Thoracic aorta (tissue), 2 donors: Measurements from ENCODE around the gene SLC26A1. TPM values are rescaled to one million over a fixed set of nuclear protein-coding genes. Genes with fewer than 3 reads are reported as not detected.

Experiments
- ATAC-seq: fragments of 150-250 bp; one replicate; pipeline ENCODE4 v1.8.0; 2017; ENCODE audit warnings: low read depth; ENCODE audit not compliant: insufficient number of reproducible peaks, low FRiP score
- DNase-seq: peaks from one replicate; pipeline ENCODE4 v3.0.0-alpha.2; 2020; ENCODE audit warnings: low spot score
- H3K27ac ChIP-seq, 2 donors: fragments of 200-600 bp; sonication (generic); 1 replicate in 1 of 2; 2 replicates in 1 of 2; pipeline ENCODE4 v1.5.1; 2016; ENCODE audit warnings: mild to moderate bottlenecking in 2 of 2, moderate library complexity in 2 of 2
- H3K27me3 ChIP-seq: fragments of 200-600 bp; sonication (generic); replicated peaks from 2 replicates; pipeline ENCODE4 v1.6.0; 2016; ENCODE audit warnings: mild to moderate bottlenecking; ENCODE audit not compliant: insufficient read depth
- H3K36me3 ChIP-seq: fragments of 200-600 bp; sonication (generic); one replicate; pipeline ENCODE4 v1.5.1; 2016
- H3K4me1 ChIP-seq, 2 donors: fragments of 200-600 bp; sonication (generic); 1 replicate in 1 of 2; 2 replicates in 1 of 2; pipeline versions ENCODE4 v1.5.1 to v1.6.0; 2016; ENCODE audit warnings: low read depth in 2 of 2, mild to moderate bottlenecking in 1 of 2; ENCODE audit not compliant: control insufficient read depth in 1 of 2
- H3K4me3 ChIP-seq: fragments of 200-600 bp; sonication (generic); 2 replicates; pipeline ENCODE4 v1.5.1; 2016; ENCODE audit warnings: mild to moderate bottlenecking
- H3K9me3 ChIP-seq: fragments of 200-600 bp; sonication (generic); 2 replicates; pipeline ENCODE4 v1.5.1; 2016
- CTCF ChIP-seq: fragments of 200-600 bp; sonication (generic); IDR thresholded peaks from one replicate; pipeline ENCODE4 v1.5.1; 2019; ENCODE audit warnings: antibody characterized with exemption
- total RNA-seq, 2 donors: library from RNA; depleted of rRNA; stranded (reverse); fragments of >200 nt; gene quantifications; one replicate each; pipeline versions ENCODE4 v1.1.0 to v1.2.3, GENCODE V29; 2016

SLC26A1 gene
- total RNA-seq, 2 donors from 2014 or later, result not detected

GRCh38 chr4:961351-962230, 31.6 kb downstream of the SLC26A1 start:
- TF ChIP-seq CTCF, result no peak
- peaks cover 21% of the 10 kb centered on the region for H3K36me3 ChIP-seq
- H3K4me3 ChIP-seq, result no peak overlapping the region
- no peak overlapping the region for H3K27ac ChIP-seq
- no peaks in the 10 kb centered on the region for H3K4me1 ChIP-seq
- no peaks in the 10 kb centered on the region for H3K27me3 ChIP-seq
- no peaks in the 10 kb centered on the region for H3K9me3 ChIP-seq
- no peak for ATAC-seq
- DNase-seq, result no peak

GRCh38 chr4:960636-961350, 32.4 kb downstream of the SLC26A1 start:
- H3K4me3 ChIP-seq, result no peak overlapping the region
- no peak for TF ChIP-seq CTCF
- H3K27ac ChIP-seq, result no peak overlapping the region
- ATAC-seq (no peak), DNase-seq (no peak)
- no peaks in the 10 kb centered on the region for H3K4me1 ChIP-seq
- peaks cover 17% of the 10 kb centered on the region for H3K36me3 ChIP-seq
- H3K27me3 ChIP-seq, result no peaks in the 10 kb centered on the region
- H3K9me3 ChIP-seq, result no peaks in the 10 kb centered on the region

GRCh38 chr4:960140-960635, 33.0 kb downstream of the SLC26A1 start:
- no peak for ATAC-seq
- Histone ChIP-seq H3K9me3 (no peaks in the 10 kb centered on the region), H3K36me3 (peaks cover 15% of the 10 kb centered on the region), H3K4me1 (no peaks in the 10 kb centered on the region), H3K27ac (no peak overlapping the region), H3K27me3 (no peaks in the 10 kb centered on the region), H3K4me3 (no peak overlapping the region)
- TF ChIP-seq CTCF, result no peak
- no peak for DNase-seq

GRCh38 chr4:959338-960139, 33.7 kb downstream of the SLC26A1 start:
- H3K4me1 ChIP-seq, result no peaks in the 10 kb centered on the region
- no peak overlapping the region for H3K27ac ChIP-seq
- peaks cover 15% of the 10 kb centered on the region for H3K36me3 ChIP-seq
- no peak for ATAC-seq
- TF ChIP-seq CTCF, result no peak
- DNase-seq, result no peak
- no peak overlapping the region for H3K4me3 ChIP-seq
- H3K27me3 ChIP-seq, result no peaks in the 10 kb centered on the region
- no peaks in the 10 kb centered on the region for H3K9me3 ChIP-seq
